ENCODE results near the gene PKHD1.
A peak's percentile ranks its signal among the peaks of the same experiment; 100 is the strongest.
"Not testable (repeated sequence)": the region's sequence is repeated elsewhere in the genome, so short reads cannot be mapped to it uniquely, and the experiment has no call there.

Gene PKHD1

DNA sequence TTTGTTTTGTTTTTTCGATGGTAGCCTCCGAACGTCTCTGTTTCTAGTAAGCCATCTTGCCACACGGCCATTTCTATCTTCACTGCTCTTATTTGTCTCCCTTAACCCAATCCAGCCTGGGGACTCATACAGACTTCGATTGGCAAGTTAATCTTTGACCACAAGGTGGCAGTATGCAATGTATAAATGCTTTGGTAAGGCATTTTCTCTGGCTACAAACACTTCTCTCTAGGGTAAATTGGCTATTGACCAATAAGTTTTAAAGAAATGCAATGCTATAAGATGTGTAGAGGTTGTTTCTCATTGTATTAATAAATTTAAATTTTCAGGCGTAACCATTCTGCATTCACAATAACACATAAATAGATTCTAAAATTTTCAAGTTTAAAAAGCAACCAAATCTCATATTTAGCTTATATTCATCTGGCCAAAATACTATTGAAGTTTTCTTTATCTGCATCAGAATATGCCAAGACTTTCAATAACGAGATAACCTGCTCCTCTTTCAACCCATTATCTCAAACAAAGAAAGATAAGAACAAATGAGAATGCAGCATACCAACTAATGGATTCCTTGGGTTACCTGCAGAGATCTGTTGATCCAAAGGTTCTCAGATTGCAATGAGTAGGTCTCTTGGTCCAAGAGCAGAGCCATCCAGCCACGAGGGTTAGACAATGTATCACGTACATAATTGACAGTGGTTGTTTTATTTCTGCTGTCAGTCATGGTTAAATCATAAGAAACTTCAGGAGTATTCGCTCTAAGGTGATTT lies 231.9 kb downstream of the PKHD1 start:
- peak; percentile 54 for DNase-seq (ENCODE audit: low spot score)

DNA sequence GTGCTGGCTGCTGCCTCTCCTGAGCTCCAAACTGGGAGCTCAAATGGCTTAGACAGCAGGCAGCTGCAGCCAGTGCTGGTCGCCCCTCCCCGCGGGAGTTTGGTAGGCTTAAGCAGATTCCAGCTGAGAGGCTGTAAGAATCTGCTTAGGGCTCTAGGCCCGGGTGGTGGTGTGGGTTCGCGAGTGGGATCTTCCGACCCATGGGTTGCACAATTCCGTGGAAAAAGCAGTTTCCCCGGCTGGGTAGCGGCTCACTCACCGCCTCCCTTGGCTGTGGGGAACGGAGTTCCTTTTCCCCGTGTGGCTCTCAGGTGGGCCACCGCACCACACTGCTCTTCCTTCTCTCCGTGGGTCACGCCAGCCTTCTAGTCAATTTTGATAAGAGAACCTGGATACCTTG lies 232.5 kb downstream of the PKHD1 start:
- DNase-seq (ENCODE audit: low spot score) = no peak

- DNase-seq (ENCODE audit: low spot score) = no peak
Observed at GRCh38 chr6:51854347-51854746, 233.1 kb downstream of the PKHD1 start.

GRCh38 chr6:51853109-51853508 lies 234.3 kb downstream of the PKHD1 start:
- DNase-seq (ENCODE audit: low spot score) = not testable (repeated sequence)

GRCh38 chr6:51846531-51846930 lies 240.9 kb downstream of the PKHD1 start:
- DNase-seq (ENCODE audit: low spot score) = no peak

DNA sequence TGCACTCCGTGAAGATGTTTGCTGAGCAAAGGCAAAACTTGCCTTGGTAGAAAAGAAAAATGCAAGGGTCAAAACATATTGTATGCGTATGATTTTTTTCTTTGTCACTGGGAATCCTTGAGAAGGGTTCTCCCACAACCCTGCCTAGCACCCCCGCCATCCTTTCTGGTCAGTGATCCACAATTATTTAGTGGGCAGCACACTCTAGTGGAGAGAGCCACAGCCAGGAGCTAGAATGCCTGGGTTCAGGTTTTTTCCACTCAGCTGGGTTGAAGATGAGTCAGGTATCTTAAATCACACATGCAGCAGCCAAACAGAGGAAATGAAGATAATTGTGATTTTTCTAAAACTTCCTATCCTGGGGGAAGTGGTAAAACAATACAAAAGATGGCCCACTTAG lies 243.1 kb downstream of the PKHD1 start:
- no peak for DNase-seq (ENCODE audit: low spot score)

DNA sequence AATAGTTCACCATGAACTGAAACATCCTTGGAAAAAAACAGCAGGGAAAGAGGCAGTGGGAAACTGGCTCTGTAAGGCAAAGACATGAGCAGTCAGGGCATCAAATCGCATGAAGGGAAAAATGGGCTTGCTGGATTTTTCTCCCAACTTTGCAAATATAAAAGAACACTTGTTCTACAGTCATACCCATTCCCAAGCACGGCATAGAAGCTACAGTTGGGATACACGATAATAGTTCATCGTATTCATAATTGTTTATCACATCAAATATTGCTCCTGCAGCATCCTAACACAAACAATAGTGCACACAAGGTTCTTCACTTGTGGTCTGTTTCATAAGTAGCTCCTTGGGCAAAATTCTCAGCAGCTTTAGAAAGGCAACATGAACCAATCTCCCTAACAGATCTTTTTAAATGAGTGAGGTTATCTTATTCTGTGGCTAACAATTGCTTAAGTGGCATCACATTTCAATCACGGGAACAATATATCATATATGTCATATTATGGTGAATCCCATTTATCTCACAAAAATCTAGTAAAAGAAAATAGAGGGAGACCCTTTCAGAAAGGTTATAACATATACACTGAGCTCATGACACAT lies 243.9 kb downstream of the PKHD1 start:
- DNase-seq (ENCODE audit: low spot score) = no peak

- DNase-seq (ENCODE audit: low spot score) = no peak
Observed at GRCh38 chr6:51842804-51843378, 244.5 kb downstream of the PKHD1 start.

- DNase-seq (ENCODE audit: low spot score) = no peak
Observed at GRCh38 chr6:51842061-51842803, 245.2 kb downstream of the PKHD1 start.

DNA sequence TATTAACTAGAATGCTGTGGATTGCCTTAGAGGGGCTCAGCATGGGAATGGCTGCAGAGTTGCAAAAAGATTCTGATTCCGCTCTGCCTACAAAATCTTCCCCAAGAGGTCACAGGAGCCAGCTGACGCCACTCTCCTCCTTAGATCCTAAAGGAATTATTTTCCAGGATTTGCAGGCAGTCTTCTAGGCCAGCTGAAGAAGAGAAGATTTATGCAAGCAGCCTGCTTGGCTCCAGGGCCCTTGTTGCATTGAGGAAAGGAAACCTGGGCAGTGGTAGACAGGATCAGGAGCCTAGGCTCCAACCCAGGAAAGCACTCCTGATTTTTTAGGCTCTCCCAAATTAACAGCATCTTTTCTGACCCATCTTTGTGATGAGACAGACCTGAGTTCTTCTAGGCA lies 245.8 kb downstream of the PKHD1 start:
- DNase-seq (ENCODE audit: low spot score) = no peak

GRCh38 chr6:51839726-51840374 lies 247.6 kb downstream of the PKHD1 start:
- DNase-seq (ENCODE audit: low spot score) = no peak

- DNase-seq (ENCODE audit: low spot score) = no peak
Observed at GRCh38 chr6:51830666-51831065, 256.7 kb downstream of the PKHD1 start.

- DNase-seq (ENCODE audit: low spot score) = no peak
Observed at GRCh38 chr6:51827580-51827979, 259.8 kb downstream of the PKHD1 start.

DNA sequence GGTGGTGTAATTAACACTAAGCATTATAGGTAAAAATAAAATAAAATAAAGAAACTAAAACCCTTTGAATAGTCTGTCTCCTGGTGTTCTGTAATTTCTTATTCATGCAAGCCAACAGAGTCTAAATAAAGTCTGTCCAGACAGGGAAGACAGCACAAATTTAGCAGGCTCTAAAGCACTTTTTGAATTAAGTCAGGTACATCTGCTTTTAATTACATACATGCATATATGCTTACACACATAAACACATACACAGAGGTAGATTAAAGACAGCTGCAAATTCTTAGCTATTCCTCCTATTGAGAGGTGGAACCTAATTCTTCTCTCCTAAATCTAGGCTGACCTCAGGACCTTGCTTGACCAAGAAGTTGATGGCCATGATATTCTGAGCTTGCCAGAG lies 262.5 kb downstream of the PKHD1 start:
- no peak for DNase-seq (ENCODE audit: low spot score)

DNA sequence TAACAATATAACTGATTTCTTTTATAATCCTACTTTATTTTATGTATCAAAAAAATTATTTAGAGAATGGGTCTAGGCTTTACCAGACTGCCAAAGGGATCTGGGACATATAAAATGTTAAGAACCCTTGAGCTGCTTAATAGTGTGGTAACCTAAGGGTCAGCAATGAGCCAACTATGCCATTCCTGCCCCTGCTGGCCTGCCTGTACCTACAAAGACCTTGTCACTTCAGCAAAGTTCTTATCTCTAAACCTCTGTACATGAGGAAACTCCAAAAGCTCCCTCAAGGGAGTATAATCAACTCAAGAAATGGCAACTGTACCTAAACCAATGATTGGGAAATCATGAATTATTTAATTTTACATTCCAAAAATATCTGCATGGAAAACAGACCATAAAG lies 266.9 kb downstream of the PKHD1 start:
- DNase-seq (ENCODE audit: low spot score) = no peak

- DNase-seq (ENCODE audit: low spot score) = no peak
Observed at GRCh38 chr6:51818520-51819022, 268.8 kb downstream of the PKHD1 start.

DNA sequence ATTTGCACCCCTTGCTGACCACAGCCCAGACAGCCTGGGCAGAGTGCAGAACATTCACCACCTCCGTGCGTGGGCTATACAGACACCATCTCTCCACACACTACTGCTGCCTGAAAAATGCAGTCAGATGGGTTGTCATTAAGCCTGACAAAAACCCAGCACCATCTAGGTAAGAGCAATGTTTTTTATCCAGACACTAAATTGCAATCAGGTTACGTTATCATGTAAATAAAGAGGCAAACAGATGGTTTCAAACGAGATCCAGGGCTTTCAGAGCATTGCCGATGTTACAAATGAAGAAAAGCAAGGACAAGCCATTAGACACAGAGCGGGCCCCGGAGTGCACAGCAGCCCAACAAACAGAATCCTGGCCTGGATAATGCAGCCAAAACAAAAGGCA lies 269.6 kb downstream of the PKHD1 start:
- DNase-seq (ENCODE audit: low spot score) = no peak

- DNase-seq (ENCODE audit: low spot score) = no peak
Observed at GRCh38 chr6:51814418-51814817, 273.0 kb downstream of the PKHD1 start.

DNA sequence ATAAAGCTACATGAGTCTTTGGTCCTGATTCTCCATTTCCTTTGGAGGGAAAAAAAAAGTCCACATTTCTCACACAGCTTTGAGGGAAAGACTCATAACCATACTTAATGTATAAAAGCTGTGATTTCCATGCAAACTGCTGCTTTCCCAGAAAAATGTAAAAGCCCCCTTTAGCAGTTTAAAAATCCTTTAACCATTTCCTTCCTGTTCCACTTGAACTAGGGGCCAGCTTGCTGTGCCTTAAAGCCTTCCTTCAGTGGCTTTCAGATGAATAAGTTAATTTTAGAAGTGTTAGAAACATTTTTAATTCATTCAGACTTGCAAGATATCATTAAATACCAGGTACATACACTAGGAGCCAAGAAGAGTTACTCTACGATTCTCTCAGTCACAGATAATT lies 273.5 kb downstream of the PKHD1 start:
- no peak for DNase-seq (ENCODE audit: low spot score)

DNA sequence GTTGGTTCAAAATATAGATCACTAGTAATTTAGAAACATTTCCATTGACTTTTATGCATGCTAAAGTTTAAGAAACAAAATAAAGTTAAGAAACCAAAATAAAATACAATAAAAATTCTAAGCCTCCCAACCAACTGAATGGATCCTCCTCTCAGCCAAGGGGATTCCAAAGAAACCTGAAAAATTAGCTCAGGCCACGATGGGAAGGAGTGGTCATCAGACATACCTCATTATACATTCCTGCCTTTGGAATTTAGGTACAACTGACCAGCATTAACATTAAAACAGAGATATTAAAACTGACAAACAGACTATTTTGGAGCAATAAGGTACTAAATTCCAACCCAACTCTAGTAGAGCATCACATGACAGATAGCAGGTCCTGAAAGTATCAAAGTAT lies 275.2 kb downstream of the PKHD1 start:
- DNase-seq (ENCODE audit: low spot score) = no peak

DNA sequence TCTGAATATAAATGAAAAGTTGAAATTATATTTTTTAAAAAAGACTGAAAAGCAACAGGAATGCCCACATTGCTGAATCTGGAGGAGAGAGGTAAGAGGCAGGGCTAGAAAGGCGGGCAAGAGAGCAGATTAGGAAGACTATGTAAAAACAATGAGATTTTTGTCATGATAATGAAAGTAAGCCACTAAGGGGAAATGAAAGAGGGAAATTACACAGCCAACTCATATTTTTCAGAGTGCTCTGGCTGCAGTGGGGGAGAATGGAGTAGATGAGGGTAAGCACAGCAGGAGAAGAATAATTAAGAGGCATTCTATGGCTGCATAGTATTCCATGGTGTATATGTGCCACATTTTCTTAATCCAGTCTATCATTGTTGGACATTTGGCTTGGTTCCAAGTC lies 281.9 kb downstream of the PKHD1 start:
- no peak for DNase-seq (ENCODE audit: low spot score)

GRCh38 chr6:51800603-51801002 lies 286.8 kb downstream of the PKHD1 start:
- DNase-seq (ENCODE audit: low spot score) = no peak

Data from AG20443 (cell line).